ENCODE results near the gene MYO3B.

DNA sequence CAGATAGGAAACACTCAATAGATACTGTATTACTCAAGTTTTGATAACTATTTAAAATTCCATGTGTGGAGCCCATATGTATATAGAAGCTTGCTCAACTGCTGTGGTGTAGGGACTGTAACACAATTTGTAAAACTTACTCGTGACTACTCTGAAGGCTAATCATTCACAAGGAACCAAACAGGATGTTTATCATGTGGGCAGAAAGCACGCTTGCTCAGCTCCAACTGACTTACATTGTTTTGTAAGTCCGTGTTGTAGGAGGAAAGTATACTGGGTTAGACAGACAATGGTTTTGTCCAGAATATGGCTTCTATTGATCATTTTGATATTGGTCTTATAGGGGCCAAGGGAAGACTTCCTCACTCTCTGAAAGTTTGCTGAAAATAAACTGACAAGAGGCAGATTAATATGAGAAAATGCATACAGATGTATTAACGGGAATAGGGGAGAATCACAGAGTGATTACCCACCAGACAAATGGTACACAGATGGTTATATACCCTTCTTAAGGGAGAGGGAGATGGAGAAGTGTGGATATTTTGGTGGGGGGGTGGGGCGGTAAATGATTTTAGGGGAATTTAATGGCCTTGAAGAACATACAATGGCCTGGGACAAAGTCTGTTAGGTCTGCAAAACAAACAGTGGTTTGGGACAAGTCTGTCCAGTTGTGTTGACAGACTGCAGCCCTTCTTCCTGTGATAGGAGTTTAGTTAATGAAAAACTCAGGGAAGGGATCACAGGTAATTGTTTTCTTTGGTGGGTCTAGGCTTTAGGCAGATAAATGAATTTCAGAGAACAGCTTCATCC, 277.9 kb downstream of the MYO3B start:
- TF ChIP-seq CTCF (IDR thresholded peaks at IDR 0.05), result no peak
- TF ChIP-seq RFX5 (IDR thresholded peaks at IDR 0.05; ENCODE audit: low read length), result no peak
- no peak for TF ChIP-seq POLR2AphosphoS5 (IDR thresholded peaks at IDR 0.05; ENCODE audit: low read depth, low read length)
- TF ChIP-seq TCF12 (IDR thresholded peaks at IDR 0.05), result no peak
- TF ChIP-seq NRF1 (IDR thresholded peaks at IDR 0.05; ENCODE audit: low read depth, low read length), result no peak
- TF ChIP-seq JUND (IDR thresholded peaks at IDR 0.05), result no peak
- no peak for TF ChIP-seq RAD21 (IDR thresholded peaks at IDR 0.05; ENCODE audit: low read length)
- TF ChIP-seq USF1 (IDR thresholded peaks at IDR 0.05; ENCODE audit: borderline replicate concordance, low read depth), result no peak
- no peak for TF ChIP-seq GABPA (IDR thresholded peaks at IDR 0.05; ENCODE audit: low read depth)
- no peak for TF ChIP-seq RXRA (IDR thresholded peaks at IDR 0.05; ENCODE audit: borderline replicate concordance, low read depth)
- TF ChIP-seq TAF1 (IDR thresholded peaks at IDR 0.05; ENCODE audit: borderline replicate concordance, low read depth, low read length), result no peak

Data from SK-N-SH (cell line).